Endothelial cell of umbilical vein (primary cell): Measurements from ENCODE around the gene MAP3K4. TPM values are rescaled to one million over a fixed set of nuclear protein-coding genes. Genes with fewer than 3 reads are reported as not detected.

ENCODE experiments used
- BruUV-seq: library from RNA; stranded (reverse); fragments of 400-500 nt; replicated peaks from 2 replicates; lab custom pipeline; 2021; lab: Mats Ljungman, UMichigan
- CTCF ChIA-PET: fragments of 300-600, 350-600 bp; sonication (Branson Sonifier 250); formaldehyde crosslinking; loops from one replicate; lab custom pipeline; 2021; ENCODE audit warnings: antibody characterized with exemption, inconsistent platforms; lab: Charles Lee
- POLR2A ChIA-PET: fragments of 300-600, 350-600 bp; sonication (Branson Sonifier 250); formaldehyde crosslinking; loops from one replicate; lab custom pipeline; 2021; ENCODE audit warnings: antibody characterized with exemption, inconsistent platforms; lab: Charles Lee
- DNase-seq: peaks from one replicate; pipeline ENCODE4 v3.0.0-alpha.2; 2011; ENCODE audit warnings: low read depth, low spot score
- FAIRE-seq: peaks from 2 replicates; lab custom pipeline; 2011; peaks lifted over from hg19 to GRCh38; lab: Jason Lieb, UNC
- H2AFZ ChIP-seq: 2 replicates; pipeline ENCODE4 v1.6.0; 2012; ENCODE audit warnings: low read depth, low read length, control low read depth, inconsistent platforms
- H3K27ac ChIP-seq: 2 replicates; pipeline ENCODE4 v1.5.1; 2011; ENCODE audit warnings: low read depth, mild to moderate bottlenecking, control low read depth, low read length, moderate library complexity; ENCODE audit not compliant: insufficient read depth
- H3K27me3 ChIP-seq, 2 experiments: 2 replicates each; pipeline versions ENCODE4 v1.6.0 to v1.6.1; 2011; ENCODE audit warnings: low read length in 2 of 2, mixed read lengths in 1 of 2; ENCODE audit not compliant: control insufficient read depth in 2 of 2, insufficient read depth in 2 of 2
- H3K36me3 ChIP-seq, 2 experiments: 2 replicates in 1 of 2; 3 replicates in 1 of 2; pipeline ENCODE4 v1.5.1; 2011; ENCODE audit warnings: low read length in 2 of 2, mild to moderate bottlenecking in 1 of 2, moderate library complexity in 1 of 2; ENCODE audit not compliant: control insufficient read depth in 2 of 2, insufficient read depth in 2 of 2; ENCODE audit errors: extremely low read depth in 1 of 2
- H3K4me1 ChIP-seq: 3 replicates; pipeline ENCODE4 v1.5.1; 2011; ENCODE audit warnings: mild to moderate bottlenecking, low read length; ENCODE audit not compliant: control insufficient read depth, insufficient read depth; ENCODE audit errors: extremely low read depth
- H3K4me2 ChIP-seq: 2 replicates; pipeline ENCODE4 v1.6.1; 2011; ENCODE audit warnings: low read length, control low read depth, mixed read lengths; ENCODE audit not compliant: insufficient read depth
- H3K4me3 ChIP-seq, 3 experiments: fragments of 200-600 bp in 1 of 3; sonication (generic), shearing (Covaris generic) in 1 of 3; replicated peaks in 1 of 3; 2 replicates each; pipeline ENCODE4 v1.5.1; 2011 to 2016; ENCODE audit warnings: control low read depth in 3 of 3, low read length in 3 of 3, mild to moderate bottlenecking in 2 of 3, inconsistent platforms in 1 of 3, low read depth in 1 of 3, moderate library complexity in 1 of 3; ENCODE audit not compliant: insufficient read depth in 1 of 3
- H3K79me2 ChIP-seq: 2 replicates; pipeline ENCODE4 v1.6.0; 2012; ENCODE audit warnings: low read length, inconsistent platforms; ENCODE audit not compliant: control insufficient read depth, insufficient read depth
- H3K9ac ChIP-seq: replicated peaks from 2 replicates; pipeline ENCODE3; 2011; ENCODE audit warnings: low read length, control low read depth; ENCODE audit not compliant: insufficient read depth; ENCODE audit errors: extremely low read depth
- H3K9me1 ChIP-seq: replicated peaks from 3 replicates; pipeline ENCODE4 v1.6.0; 2011; ENCODE audit warnings: mild to moderate bottlenecking, low read length; ENCODE audit not compliant: control insufficient read depth, insufficient read depth; ENCODE audit errors: extremely low read depth
- H3K9me3 ChIP-seq: replicated peaks from 2 replicates; pipeline ENCODE4 v1.5.1; 2012; ENCODE audit warnings: low read length, inconsistent platforms; ENCODE audit not compliant: control insufficient read depth, insufficient read depth
- H4K20me1 ChIP-seq: replicated peaks from 2 replicates; pipeline ENCODE3; 2011; ENCODE audit warnings: mild to moderate bottlenecking, low read length; ENCODE audit not compliant: control insufficient read depth, insufficient read depth; ENCODE audit errors: extremely low read depth
- FOS ChIP-seq: IDR thresholded peaks from 2 replicates; pipeline ENCODE4 v1.6.1; 2011; ENCODE audit warnings: mild to moderate bottlenecking, low read length, moderate library complexity, borderline replicate concordance; ENCODE audit not compliant: insufficient read depth
- GATA2 ChIP-seq: IDR thresholded peaks from 2 replicates; pipeline ENCODE4 v1.7.0; 2011; ENCODE audit warnings: low read depth, mild to moderate bottlenecking, moderate library complexity, mixed read lengths, low read length; ENCODE audit not compliant: insufficient read length, insufficient read depth
- JUN ChIP-seq: IDR thresholded peaks from 2 replicates; pipeline ENCODE4 v1.6.1; 2011; ENCODE audit warnings: borderline replicate concordance, low read depth; ENCODE audit not compliant: insufficient read length, insufficient read depth
- MYC ChIP-seq: IDR thresholded peaks from one replicate; pipeline ENCODE4 v1.6.1; 2011; ENCODE audit warnings: mild to moderate bottlenecking, low read depth, low read length
- POLR2AphosphoS5 ChIP-seq: IDR thresholded peaks from 2 replicates; pipeline ENCODE4 v1.6.1; 2012; ENCODE audit warnings: low read depth, mild to moderate bottlenecking, control low read depth, low read length, moderate library complexity; ENCODE audit not compliant: insufficient read depth
- dilution Hi-C: fragments of 300-500 bp; cut with MboI; formaldehyde crosslinking; loops from one replicate; pipeline ENCODE4 v1.15.0; 2019; ENCODE audit warnings: low sequenced_read_pairs; ENCODE audit not compliant: extremely low pct_ligation_motif_present
- intact Hi-C: fragments of 100-400 bp; cut with micrococcal nuclease; formaldehyde crosslinking; loops from one replicate; pipeline ENCODE4 v1.10.0; 2022
- polyA plus RNA-seq, 4 experiments: library from polyadenylated mRNA; depleted of rRNA in 3 of 4; stranded (reverse) in 3 of 4; unstranded in 1 of 4; fragments of >200 nt; gene quantifications; 2 replicates each; pipeline versions ENCODE4 v1.2.1 to v1.2.3, GENCODE V29; 2011 to 2012; ENCODE audit warnings: missing spikeins in 1 of 4
- total RNA-seq: library from RNA; stranded (reverse); gene quantifications from 2 replicates; pipeline ENCODE4 v1.2.3, GENCODE V29; 2021
- TF ChIP-seq, protein P1 (sequence below): IDR thresholded peaks from 2 replicates; pipeline ENCODE4 v1.6.1; 2011; ENCODE audit not compliant: insufficient read depth, insufficient read length
- TF ChIP-seq, protein P2 (sequence below), 2 donors: IDR thresholded peaks; 1 replicate in 1 of 2; 2 replicates in 1 of 2; pipeline ENCODE4 v1.5.1; 2011; ENCODE audit warnings: low read length in 2 of 2, mild to moderate bottlenecking in 2 of 2, moderate library complexity in 2 of 2, control low read depth in 1 of 2, inconsistent platforms in 1 of 2, low read depth in 1 of 2; ENCODE audit not compliant: insufficient read depth in 1 of 2; ENCODE audit errors: extremely low read depth in 1 of 2

MAP3K4 gene
- total and polyA plus RNA-seq, 2 donors (not counting 3 experiments of a cell fraction or from before 2014, with no cell fraction given) = 10.8 to 42.3 TPM

DNA sequence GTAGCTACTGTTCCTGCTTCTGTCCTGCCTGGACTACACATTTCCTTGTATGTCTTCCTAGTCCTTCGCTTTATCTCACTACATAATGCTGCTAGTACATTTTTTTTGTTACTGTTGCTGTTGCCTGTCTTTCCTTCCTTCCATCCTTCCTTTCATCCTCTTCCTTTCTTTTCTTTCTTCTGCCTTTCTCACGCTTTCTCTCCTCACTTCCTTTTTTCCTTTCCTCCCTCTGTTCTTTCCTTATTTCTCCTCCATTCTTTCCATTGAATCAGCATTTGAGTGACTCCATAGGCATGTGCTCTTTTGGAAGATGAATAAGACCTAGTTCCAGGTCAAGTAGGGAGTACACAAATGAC, 46.3 kb downstream of the MAP3K4 start:
- BruUV-seq = no TSS peak
- TF ChIP-seq GATA2 (no peak), POLR2AphosphoS5 (no peak), JUN (no peak), MYC (no peak), FOS (no peak)
- TF ChIP-seq, protein P1, sequence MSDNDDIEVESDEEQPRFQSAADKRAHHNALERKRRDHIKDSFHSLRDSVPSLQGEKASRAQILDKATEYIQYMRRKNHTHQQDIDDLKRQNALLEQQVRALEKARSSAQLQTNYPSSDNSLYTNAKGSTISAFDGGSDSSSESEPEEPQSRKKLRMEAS = no peak
- TF ChIP-seq, protein P2, sequence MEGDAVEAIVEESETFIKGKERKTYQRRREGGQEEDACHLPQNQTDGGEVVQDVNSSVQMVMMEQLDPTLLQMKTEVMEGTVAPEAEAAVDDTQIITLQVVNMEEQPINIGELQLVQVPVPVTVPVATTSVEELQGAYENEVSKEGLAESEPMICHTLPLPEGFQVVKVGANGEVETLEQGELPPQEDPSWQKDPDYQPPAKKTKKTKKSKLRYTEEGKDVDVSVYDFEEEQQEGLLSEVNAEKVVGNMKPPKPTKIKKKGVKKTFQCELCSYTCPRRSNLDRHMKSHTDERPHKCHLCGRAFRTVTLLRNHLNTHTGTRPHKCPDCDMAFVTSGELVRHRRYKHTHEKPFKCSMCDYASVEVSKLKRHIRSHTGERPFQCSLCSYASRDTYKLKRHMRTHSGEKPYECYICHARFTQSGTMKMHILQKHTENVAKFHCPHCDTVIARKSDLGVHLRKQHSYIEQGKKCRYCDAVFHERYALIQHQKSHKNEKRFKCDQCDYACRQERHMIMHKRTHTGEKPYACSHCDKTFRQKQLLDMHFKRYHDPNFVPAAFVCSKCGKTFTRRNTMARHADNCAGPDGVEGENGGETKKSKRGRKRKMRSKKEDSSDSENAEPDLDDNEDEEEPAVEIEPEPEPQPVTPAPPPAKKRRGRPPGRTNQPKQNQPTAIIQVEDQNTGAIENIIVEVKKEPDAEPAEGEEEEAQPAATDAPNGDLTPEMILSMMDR (IDR thresholded peaks at IDR 0.05; ENCODE audit: extremely low read depth in 1 of 2, insufficient read depth in 1 of 2, low read depth in 1 of 2, low read length in 2 of 2) = no peak
- POLR2A ChIA-PET = no interaction called here
- Histone ChIP-seq H4K20me1 (no peaks in the 10 kb centered on the region), H3K4me1 (peaks cover 4% of the 10 kb centered on the region), H3K9me3 (no peaks in the 10 kb centered on the region), H3K4me2 (no peak overlapping the region), H2AFZ (no peak overlapping the region), H3K4me3 (no peak overlapping the region), H3K79me2 (peaks cover 13% of the 10 kb centered on the region), H3K27ac (no peak overlapping the region), H3K27me3 (no peaks in the 10 kb centered on the region), H3K36me3 (peaks cover 0 to 4% of the 10 kb centered on the region in 2 experiments), H3K9ac (no peak overlapping the region), H3K9me1 (no peaks in the 10 kb centered on the region)
- no peak for FAIRE-seq
- dilution Hi-C loops (no loop called here), intact Hi-C loops (no loop called here)
- no peak for DNase-seq
- CTCF ChIA-PET = no interaction called here
